ENCODE results near the gene ZBTB40. TPM values are rescaled to one million over a fixed set of nuclear protein-coding genes. Genes with fewer than 3 reads are reported as not detected.

Gene ZBTB40
- total RNA-seq, 1 experiment from 2014 or later: 16.3 TPM

GRCh38 chr1:22491995-22492715, 40.5 kb downstream of the ZBTB40 start:
- Mint-ChIP-seq H3K4me3 (no peak overlapping the region), H3K36me3 (ENCODE audit: insufficient read depth in 1 of 3, low read depth in 3 of 3) (peaks cover 1 to 16% (median 4%) of the 10 kb centered on the region in 3 experiments; a peak in 3 of 7 replicates), H3K27me3 (ENCODE audit: low read depth) (no peaks in the 10 kb centered on the region), H3K9me3 (no peaks in the 10 kb centered on the region), H3K4me1 (peaks cover 3 to 11% of the 10 kb centered on the region in 2 experiments; a peak in 3 of 4 replicates), H3K27ac (peak overlapping the region in 1 of 3 experiments; percentile 23; a peak in 1 of 7 replicates)
- no peak for DNase-seq
- Histone ChIP-seq H3K23me2 (ENCODE audit: insufficient read length, low read depth, low read length, poor library complexity, severe bottlenecking) (no peaks in the 10 kb centered on the region), H2BK5ac (ENCODE audit: insufficient read length, low read length) (no peak overlapping the region), H4K20me1 (ENCODE audit: control insufficient read depth, insufficient read depth, insufficient read length) (no peaks in the 10 kb centered on the region), H3K27ac (ENCODE audit: insufficient read length, low read depth, low read length) (no peak overlapping the region), H3K4me1 (ENCODE audit: insufficient read depth, low read length) (peaks cover 9% of the 10 kb centered on the region; the same call in 1 of the 2 replicates), H3K14ac (ENCODE audit: insufficient read depth, low read length) (no peak overlapping the region), H4K5ac (ENCODE audit: insufficient read length, low read depth, low read length) (no peak overlapping the region), H3K4ac (ENCODE audit: low read depth, low read length) (no peak overlapping the region), H3K9ac (ENCODE audit: extremely low read depth, insufficient read length, low read length) (no peak overlapping the region), H3K4me2 (ENCODE audit: insufficient read depth, insufficient read length, low read length) (no peak overlapping the region), H3K27me3 (ENCODE audit: insufficient read depth, low read length) (no peaks in the 10 kb centered on the region), H2BK20ac (ENCODE audit: low read depth, low read length, poor library complexity, severe bottlenecking) (no peak overlapping the region), H2BK120ac (ENCODE audit: low read depth, low read length, poor library complexity, severe bottlenecking) (no peak overlapping the region), H2AFZ (ENCODE audit: low read length) (no peak overlapping the region), H4K91ac (ENCODE audit: insufficient read length, low read depth, low read length) (no peak overlapping the region), H3K9me3 (ENCODE audit: control insufficient read depth, low read depth, low read length) (no peaks in the 10 kb centered on the region), H4K8ac (replicated peaks; ENCODE audit: insufficient read length, low read depth, low read length) (no peak overlapping the region), H2BK15ac (ENCODE audit: low read depth, low read length) (no peak overlapping the region), H2AK5ac (ENCODE audit: insufficient read length, low read length) (no peak overlapping the region), H3K56ac (ENCODE audit: insufficient read length, low read depth, low read length) (no peak overlapping the region), H3K79me1 (ENCODE audit: insufficient read depth, low read depth, low read length, poor library complexity, severe bottlenecking) (no peaks in the 10 kb centered on the region), H3K23ac (ENCODE audit: insufficient read length, low read depth, low read length) (no peak overlapping the region), H3K18ac (ENCODE audit: insufficient read length, low read depth, low read length) (no peak overlapping the region), H2BK12ac (ENCODE audit: insufficient read length, low read depth, low read length) (no peak overlapping the region), H3K79me2 (ENCODE audit: insufficient read depth, low read length) (no peaks in the 10 kb centered on the region), H3T11ph (ENCODE audit: low read length) (no peak overlapping the region)
- no CpG with 5 or more reads among the region's 10 CpGs for WGBS (ENCODE audit: extremely low coverage, insufficient read length, low lambda C conversion rate)
- TF ChIP-seq CTCF (conservative IDR thresholded peaks at IDR 0.05): no peak
